NCI-H2171 treated with DMSO at 0.1 percent for 48 hours (cell line): Measurements from ENCODE around the gene FRG2.
"Not testable (repeated sequence)": the region's sequence is repeated elsewhere in the genome, so short reads cannot be mapped to it uniquely, and the experiment has no call there.

Experiments used
- DNase-seq: peaks from one replicate; lab custom pipeline; 2025; lab: John Stamatoyannopoulos, UW

Gene FRG2

DNA sequence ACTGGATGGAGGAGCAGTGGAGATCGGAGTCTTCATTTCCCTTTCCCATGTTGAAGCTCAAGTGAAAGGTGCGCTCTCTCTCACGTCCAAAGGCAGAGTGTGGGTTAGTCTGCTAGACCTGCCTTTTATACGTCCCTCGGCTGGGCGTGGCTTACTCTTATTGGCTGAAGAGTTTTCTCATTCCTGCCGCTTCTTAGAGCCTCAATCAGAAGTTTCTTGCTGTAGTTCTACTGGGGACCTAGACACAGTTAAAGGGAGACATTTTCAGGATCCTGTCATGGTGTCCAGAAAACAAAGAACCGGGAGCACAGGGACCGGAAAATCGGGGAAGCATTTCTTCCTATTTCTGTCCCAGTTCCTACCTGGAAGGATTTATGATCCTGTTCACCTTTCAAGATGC lies at the start of gene FRG2:
Gene FRG2, minus strand, starts transcription at position 101 of the 400 bp plus-strand sequence. Its CDS starts 52 bp downstream, at position 49.
- not testable (repeated sequence) for DNase-seq

DNA sequence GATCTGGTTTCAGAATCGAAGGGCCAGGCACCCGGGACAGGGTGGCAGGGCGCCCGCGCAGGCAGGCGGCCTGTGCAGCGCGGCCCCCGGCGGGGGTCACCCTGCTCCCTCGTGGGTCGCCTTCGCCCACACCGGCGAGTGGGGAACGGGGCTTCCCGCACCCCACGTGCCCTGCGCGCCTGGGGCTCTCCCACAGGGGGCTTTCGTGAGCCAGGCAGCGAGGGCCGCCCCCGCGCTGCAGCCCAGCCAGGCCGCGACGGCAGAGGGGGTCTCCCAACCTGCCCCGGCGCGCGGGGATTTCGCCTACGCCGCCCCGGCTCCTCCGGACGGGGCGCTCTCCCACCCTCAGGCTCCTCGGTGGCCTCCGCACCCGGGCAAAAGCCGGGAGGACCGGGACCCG lies 41.3 kb upstream of the FRG2 start:
- DNase-seq: not testable (repeated sequence)

DNA sequence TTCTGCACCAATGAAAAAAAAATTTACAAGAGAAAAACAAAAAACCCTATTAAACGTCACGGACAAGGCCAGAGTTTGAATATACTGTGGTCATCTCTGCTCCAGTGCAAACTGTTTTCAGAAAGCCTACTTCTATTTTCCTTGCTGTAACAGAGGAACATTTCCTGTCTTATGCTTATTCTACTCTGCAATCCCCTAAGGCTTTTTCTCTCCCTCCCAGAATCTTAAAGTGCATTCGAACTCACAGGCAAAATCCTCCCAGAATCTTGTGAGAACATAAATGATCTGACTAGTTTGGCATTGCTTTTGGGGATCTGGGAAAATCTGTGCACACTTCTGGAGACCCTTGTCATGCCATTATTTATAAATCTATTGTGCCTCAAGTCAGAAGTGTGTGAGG lies 37.7 kb upstream of the FRG2 start:
- not testable (repeated sequence) for DNase-seq

GRCh38 chr4:190064342-190064741 lies 37.3 kb upstream of the FRG2 start, which contains the start of gene DBET:
TSS of gene DBET (plus strand) at chr4:190064502.
- DNase-seq: not testable (repeated sequence)

DNA sequence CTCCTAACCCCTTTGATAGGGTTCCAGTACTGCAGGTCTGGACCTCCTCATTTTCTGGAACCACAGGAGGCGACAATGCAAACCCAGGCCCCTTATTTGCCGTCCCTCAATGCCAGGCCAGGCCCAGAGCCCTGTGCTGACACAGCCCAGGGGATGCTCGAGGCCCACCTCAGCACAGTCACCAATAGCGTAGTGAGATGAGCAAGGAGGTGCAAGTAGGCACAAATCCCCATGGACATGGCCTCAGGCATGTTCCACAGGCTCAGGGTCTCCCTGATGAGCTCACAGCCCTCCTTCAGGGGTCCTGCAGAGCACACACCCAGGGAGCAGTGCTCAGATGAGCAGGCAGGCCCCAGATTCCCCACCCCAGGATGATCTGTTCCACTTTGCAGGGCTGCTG lies 31.9 kb upstream of the FRG2 start:
- not testable (repeated sequence) for DNase-seq

DNA sequence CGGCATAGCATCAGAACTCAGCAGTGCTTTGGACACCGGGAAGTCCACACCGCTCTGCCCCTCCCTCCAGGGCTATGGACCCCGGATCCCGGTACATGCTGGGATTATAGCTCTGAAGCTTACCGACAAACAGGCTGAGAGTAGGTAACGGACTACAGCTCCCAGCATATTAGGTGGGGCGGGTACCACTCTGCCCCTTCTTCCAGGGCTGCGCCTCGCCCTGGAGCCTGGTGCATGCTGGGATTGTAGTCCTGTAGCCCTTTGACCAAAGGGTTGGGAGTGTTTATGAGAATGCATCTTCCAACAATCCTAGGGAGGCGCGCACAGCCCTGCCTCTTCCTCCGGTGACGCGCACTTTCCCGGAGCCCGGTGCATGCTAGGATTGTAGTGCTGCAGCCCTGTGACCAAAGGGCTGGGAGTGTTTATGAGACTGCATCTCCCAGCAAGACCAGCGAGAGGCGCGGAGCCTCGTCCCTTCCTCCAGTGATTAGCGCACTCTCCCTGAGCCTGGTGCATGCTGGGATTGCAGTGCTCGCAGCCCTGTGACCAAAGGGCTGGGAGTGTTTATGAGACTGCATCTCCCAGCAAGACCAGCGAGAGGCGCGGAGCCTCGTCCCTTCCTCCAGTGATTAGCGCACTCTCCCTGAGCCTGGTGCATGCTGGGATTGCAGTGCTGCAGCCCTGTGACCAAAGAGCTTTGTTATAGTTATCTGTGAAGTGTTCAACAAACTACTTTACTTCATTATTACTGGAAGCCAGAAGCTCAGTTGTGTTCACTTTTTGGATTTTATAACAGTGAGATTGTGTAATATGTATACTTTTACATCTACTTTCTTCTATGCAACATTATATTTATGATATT lies 22.6 kb upstream of the FRG2 start:
- DNase-seq: not testable (repeated sequence)

DNA sequence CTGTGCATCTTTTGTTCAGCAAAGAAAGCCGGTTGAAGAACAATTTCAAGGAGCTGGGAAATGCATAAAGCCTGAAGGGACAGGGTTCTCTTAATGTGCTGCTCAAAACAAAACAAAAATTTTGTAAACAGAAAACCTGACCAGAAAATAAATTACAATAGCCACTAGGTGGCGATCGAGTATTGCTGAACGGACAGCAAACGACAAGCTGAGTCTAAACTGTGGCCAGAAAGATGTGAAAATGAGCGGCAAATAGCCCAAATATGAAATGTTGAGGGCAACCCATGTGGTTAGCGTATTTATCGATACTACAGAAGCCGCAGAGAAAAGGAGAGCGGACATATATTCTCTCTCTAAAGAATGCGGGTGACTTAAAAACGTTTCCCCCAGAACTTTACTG lies 20.6 kb upstream of the FRG2 start:
- not testable (repeated sequence) for DNase-seq

- DNase-seq: not testable (repeated sequence)
Observed at GRCh38 chr4:190040873-190041272, 13.8 kb upstream of the FRG2 start.

GRCh38 chr4:190037704-190038388 lies 10.8 kb upstream of the FRG2 start:
- DNase-seq: not testable (repeated sequence)

GRCh38 chr4:190031264-190031663 lies 4.2 kb upstream of the FRG2 start:
- DNase-seq: not testable (repeated sequence)

DNA sequence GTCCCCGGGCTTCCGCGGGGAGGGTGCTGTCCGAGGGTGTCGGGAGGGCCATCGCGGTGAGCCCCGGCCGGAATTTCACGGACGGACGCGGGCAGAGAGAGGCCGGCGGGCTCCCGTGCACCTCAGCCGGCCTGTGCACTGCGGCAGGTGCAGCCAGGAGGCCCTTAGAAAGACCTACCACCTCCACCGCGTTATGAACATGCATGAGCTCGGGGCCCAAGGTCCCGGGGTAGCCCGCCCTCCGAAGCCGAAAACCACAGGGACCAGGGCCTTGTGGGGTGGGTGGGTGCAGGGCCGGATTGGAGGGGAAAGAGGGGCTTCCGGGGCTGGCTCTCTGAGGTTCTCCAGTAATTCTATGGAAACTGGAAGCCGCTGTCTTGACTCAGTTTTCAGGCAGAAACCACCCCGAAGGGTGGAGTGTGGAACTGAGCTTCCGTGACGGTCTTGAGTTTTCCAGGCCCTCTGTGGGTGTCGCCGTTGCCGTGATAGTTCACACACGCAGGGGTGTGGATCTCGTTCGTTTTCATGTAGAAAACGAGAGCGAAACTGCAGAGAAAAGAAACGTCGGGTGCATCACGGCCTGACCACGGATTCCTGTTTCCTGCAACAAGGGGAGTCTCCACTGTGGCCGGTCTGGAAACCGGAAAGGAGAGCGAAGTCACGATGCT lies 4.3 kb downstream of the FRG2 start:
- DNase-seq: not testable (repeated sequence)

GRCh38 chr4:190021973-190022372 lies 5.1 kb downstream of the FRG2 start:
- not testable (repeated sequence) for DNase-seq

GRCh38 chr4:190020790-190021717 lies 6.0 kb downstream of the FRG2 start:
- no peak for DNase-seq

- DNase-seq: not testable (repeated sequence)
Observed at GRCh38 chr4:190019859-190020463, 7.1 kb downstream of the FRG2 start.

DNA sequence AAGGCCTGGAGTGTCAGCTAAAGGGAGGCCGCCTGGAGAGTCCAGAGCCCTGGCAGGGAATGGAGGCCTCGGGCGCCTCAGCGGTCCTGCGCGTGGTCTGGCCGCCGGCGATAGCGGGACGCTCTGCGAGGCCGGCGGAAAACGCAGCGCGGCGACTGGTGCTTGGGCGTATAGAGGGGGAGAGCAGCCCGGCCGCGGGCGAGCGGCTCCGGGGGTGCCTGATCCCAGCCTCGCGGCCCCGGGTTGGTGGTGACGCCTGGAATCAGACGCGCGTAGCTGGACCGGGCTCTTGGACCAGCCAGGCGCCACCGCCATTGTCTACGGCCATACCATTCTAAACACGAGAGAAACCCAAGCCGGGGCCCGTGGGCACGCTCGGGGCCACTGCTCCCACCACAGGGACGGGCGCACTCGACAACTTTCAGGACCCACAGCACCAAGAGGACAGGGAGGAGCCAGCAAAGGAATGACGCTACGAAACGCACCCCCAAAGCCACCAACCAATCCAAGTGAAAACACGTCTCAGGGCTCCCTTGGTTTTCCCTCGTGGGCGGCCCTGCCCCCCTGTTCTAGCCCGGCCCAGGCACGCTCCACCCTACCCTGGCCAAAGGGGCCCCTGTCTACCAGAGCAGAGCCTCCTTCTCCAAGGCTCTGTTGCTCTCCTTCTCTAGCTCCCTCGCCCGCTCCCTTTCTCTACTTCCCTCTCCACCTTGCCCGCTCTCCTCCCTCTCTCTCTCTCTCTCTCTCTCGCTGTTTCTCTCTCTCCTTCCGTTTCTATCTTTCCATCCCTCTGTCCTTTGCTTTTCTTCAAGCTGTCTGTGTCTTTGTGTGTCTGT lies 7.8 kb downstream of the FRG2 start:
- DNase-seq: no peak

DNA sequence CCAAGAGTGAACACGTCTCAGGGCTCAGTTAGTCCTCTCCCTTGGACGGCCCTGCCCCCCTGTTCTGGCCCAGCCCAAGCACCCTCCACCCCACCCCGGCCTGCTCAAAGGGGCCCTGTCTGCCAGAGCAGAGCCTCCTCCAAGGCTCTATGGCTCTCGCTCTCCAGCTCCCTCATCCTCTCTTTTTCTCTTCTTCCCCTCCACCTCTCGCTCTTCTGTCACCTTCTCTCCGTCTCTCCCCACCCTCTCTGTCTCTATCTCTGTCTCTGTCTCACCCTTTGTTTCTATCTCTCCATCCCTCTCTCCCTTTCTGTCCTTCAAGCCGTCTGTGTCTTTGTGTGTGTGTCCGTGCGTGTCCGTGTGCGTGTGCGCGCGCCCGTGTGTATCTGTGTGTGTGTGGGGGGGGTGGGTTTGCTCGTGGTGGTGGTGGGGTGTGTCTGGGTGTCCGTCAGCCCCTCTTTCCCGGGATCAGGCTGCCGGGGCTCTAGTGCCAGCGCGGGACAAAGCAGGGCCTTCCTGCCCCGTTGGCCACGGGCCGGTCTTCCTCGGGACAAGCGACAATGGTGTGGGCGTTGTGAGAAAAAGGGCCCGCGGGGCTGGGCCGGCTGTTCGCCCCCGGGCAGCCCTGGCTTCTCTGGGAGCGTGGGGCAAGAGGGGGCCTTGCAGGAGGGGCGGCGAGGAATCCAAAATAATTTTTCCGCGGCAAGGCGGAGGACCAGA lies 8.7 kb downstream of the FRG2 start:
- no peak for DNase-seq

DNA sequence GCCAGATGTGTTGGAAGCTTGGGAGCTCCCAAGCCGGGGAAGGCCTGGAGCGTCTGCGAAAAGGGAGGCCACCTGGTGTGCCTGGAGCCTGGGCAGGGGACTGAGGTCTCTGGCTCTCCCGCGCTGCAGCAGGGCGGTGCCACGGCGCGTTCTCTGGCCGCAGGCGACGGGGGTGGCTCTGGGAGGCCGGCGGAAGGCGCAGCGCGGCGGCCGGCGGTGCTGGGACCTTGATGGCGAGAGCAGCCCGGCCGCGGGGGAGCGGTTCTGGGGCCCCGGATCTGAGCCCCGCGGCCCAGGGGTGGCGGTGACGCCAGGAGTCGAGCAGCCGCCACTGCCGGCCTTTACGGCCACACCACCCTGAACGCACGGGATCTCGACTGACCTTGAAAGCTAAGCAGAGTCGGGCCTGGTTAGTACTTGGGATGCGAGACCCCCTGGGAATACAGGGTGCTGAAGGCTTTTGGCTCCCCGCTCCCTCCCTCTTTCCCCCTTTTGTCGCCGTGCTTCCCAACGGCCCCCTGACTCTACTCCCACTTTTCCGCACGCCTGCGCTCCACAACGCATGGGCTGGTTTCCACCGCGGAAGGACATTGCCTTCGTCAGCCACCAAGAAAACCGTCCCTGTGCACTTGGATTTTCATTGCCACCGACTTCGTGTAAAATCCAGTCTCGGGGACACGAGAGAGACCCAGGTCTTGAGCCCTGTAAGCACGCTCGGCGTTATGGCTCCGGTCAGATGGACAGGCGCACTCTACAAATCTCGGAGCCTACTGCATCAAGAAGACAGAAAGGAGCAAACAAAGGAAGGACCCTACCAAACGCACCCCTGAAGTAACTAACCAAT lies 9.5 kb downstream of the FRG2 start:
- DNase-seq: no peak
